HG03575 (cell line): Measurements from ENCODE around the gene LOX.
"Not testable (repeated sequence)": the region's sequence is repeated elsewhere in the genome, so short reads cannot be mapped to it uniquely, and the experiment has no call there.

Experiments
- ATAC-seq: cut with Tn5 transposase; IDR thresholded peaks from one replicate; pipeline ENCODE4 v1.9.1; 2021; ENCODE audit not compliant: unreplicated experiment, insufficient number of reproducible peaks, low FRiP score; ENCODE audit errors: extremely low read depth

LOX gene

DNA sequence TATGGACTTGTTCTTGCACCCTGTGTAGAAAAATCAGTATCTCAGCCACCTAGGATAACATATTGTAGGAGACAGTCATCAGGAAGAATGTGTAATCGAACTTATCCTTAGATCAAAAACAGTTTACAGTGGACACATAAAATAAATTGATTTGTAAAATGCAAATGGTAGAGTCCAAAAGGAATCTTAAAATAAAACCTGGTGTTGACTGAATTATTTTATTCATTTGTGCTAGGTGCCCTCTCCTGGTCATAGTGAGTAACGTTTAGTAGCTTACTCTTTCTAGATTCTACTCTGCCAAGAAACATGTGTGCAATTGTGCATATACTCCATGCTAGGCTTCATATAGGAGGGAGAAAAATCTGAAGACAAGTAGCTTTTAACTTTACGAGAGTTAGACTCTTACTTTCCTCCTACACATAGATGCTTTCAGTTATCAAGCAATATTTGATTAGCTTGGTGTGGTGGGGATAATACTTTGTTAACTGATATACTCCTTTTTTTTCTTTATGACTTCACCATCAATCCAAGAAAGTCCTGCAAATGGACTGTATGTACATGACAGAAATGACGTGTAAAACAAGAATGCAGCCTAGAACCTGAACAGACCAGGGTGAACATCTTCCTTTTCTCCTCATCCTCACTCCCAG, 23.7 kb upstream of the LOX start:
- ATAC-seq = no peak

DNA sequence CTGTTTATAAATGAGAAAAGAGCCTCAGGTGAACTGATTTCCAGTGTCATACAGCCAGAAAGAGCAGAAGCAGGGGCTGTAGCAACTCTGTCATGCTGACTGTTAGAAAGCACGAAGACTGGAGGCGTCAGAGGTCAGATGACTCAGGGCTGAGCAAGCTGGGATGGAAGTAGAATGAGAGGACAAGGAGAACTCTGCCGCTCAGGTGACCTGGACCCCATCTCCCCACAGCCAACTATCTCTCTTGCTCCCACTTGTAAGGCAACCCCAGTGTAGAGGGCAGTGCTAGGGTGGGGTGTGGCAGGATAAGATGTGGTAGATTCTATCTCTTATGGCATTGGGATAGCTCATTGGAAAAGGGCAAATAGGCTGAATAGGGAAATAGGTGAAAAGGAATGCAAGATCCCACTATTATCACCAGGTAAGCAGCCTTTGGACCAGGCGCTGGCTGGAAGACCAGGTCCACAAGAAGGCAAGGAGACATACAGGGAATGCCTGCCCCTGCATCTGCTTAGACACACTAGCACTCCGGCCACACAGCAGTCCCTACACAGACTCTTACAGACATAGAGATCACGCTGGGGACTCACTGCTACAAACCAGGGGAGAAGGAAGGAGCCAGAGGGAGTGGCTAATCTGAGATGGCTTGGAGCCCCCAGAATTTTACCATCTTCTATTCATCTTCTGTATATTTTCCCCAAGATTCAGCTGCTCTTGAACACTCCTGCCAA, 21.2 kb upstream of the LOX start:
- ATAC-seq = no peak

DNA sequence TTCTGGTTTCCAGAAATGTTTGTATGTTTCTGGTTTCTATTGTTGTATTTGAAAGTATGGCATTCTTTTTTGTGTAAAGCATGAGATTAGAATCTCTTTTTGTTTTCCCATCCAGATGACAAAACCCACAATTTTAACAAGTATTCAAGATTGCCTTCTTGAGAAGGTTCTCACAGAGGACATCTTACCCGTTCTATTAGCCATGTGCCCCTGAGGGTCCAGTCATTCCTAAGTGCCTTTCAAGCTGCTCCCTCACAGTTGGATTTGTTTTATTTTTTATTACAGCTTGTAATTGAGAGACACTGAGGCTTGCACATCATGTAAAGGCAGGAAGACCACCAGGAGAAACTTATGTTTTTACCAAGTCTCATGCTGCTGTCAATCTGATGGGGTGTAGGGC, 19.3 kb upstream of the LOX start:
- no peak for ATAC-seq

DNA sequence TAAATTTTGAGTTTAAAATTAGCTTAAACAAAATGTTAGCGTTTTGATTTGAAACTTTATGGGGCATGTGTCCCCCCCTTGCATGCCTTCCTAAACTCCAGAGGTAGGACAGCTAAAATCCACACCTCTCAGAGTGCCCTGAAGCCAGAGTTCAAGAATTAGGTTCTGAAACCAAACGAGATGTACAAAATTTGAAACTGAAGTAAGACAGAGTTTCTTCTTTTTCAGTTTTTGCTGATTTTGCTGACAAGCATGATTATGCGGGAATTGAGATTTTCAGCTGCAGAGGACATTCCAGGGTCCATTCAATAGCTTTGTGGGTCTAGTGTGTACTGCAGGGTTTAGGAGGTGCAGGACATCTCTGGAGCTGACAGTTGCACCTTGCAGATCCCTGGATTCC, 17.1 kb upstream of the LOX start:
- no peak for ATAC-seq

DNA sequence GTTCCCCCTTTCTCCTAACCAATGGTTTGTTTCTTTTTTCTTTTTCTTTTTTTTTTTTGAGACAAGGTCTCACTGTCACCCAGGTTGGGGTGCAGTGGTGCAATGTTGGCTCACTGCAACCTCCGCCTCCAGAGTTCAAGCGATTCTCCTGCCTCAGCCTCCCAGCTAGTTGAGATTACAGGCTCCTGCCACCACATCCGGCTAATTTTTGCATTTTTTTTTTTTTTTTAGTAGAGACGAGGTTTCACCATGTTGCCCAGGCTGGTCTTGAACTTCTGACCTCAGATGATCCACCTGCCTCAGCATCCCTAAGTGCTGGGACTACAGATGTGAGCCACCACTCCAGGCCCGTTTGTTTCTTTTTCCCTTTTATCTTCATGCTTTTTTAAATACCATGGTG, 16.2 kb upstream of the LOX start:
- not testable (repeated sequence) for ATAC-seq

DNA sequence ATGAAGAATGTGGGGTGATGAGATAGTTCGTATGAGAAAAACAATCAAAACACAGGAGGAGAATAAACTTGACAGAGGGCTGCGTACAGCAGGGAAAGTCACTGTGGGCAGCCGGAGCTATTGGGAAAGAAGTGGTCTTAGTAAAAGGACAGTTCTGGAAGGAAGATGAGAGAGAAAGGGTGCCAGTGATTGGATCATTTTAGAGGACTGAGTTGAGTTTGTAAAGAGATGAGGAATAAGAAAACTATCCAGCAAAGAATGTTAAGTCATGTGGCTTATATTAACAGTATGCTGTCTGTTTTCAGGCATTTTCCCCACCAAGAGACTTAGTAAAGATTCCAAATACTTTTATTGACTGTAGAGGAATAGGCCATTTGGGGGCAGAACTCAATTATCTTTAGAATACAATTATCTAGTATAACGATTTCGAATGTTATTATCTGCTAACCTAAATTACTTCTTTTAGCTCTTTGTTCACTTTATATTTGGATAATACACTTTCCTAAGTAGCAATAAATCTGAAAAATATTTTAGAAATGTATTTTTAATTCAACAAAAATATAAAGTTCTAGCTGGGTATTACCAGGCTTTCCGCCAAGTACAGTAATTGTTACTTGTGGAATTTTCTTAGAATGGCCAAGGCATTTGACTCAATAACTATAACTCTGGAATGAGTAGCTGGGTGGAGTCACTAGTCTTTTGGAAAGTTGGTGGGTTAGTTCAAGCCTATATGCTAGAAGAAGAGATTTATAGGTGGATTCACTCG, 15.5 kb upstream of the LOX start:
- no peak for ATAC-seq

DNA sequence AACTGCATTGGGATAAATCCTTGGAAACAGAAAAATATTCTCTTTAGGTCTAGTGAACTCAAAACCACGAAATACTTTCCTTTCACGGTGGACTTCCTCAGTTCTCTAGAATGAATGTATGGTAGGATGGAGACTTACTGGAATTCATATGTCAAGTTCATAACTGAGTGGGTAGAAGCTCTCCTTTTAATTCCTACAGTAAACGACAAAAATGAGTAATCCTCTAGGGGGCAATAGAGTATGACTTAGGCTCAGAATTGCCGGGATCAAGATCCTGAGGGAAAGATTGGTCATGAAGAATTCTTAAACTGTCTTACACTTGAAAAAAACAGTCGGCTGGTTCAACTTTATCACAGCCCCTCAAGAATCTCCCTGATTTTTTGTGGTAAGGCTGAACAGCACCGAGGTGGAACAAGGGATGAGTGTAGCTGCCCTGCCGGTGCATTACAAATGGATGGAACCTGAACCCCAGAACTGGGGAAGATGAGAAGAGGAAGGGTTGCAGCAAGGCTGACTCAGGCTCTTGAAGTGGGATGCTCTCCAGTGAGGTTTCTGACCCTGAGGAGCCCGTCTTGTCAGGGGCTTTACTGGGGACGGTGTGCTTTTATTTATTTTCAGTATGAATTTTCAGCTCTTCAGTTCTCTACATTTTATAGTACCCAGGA, 14.0 kb upstream of the LOX start:
- no peak for ATAC-seq

DNA sequence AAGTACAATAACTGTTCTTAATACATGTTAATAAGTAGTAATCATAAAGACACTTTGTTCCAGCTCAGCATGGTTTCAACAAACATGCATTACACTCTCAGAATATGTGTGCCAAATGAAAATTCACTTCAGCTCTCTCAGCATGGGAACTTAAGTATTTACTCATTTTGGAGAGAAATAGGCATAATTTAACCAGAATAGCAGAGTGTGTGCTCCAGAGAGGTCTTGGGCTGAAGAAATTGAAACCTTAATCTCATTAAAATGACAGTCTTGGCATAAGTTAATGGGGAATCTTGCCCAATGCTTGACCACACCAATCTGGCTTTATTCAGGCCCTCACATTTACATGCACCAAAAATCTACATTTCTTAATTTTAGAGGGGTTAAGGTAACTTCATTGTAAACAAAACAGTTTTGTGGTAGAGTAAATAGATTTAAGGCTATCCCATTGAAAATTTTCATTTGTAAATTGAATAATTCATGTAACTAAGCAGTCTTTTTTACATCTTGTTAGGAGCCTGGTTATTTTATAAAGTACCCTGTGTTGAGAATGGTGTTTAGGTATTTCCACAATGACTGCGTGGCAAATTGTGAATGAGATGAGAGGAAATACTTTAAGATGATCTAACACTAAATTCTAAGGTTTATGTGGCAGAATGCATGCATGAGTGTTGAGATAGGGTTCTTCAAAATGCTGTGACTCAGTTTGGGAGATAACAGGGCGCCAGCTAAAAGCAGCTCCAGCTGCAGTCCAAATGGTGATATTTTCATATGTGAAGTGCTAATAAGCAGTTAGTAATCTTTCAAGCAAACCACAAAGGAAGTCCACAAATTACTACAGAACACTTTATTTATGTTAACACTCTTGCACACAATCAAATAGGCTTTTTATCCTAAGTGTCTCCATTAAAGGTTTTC, 11.3 kb upstream of the LOX start:
- ATAC-seq = no peak

DNA sequence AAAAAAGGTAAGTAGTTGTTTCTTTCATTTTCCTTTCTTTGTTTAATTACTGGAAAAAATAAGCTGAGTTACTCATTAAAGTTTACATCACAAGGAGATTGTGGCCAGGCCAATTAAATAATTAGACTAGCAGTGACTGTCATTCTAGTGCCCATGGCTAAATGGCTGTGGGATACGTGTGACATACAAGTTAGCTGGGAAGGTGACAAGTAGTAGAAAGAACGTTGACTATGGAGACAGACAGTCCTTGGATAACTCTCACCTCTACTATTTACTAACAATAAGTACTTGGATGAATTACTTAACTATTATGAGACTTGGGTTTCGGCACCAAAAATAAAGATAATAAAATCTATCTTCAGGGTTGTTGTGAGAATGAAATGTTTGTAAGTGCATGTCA, 7.0 kb upstream of the LOX start:
- no peak for ATAC-seq

DNA sequence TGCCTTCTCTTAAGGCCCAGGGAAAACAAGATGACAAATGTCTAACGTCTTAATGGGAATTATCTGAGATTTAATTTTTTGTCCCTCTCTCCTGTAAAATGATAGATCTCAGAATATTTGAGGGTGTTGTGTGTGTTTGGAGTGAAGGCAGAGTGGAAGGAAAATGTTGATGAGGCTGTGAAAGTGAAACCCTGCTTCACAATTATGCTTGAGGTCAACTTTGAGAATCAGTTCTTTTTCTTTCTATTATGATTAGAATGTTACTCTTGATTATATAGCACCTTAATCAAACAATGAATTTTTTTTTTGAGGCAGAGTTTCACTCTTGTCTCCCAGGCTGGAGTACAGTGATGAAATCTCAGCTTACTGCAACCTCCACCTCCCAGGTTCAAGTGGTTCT, 5.5 kb upstream of the LOX start:
- ATAC-seq = no peak

DNA sequence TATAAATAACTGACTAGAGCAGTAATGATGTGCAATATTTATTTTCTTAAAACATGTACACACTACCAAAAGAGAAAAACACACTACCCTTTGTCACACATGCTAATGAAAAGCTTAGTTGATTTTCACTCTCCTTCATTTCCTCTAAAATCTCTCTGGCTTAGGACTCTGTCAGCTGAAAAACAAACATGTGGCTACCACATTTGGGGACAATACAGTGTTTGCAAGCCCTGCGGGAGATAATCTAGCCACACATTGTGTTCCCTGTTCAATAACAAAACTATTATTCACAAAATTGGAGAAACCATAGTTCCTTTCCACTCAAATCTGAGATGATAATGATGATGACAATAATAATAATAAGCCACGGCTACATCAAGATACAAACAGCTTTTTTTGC, 3.5 kb upstream of the LOX start:
- ATAC-seq = no peak

DNA sequence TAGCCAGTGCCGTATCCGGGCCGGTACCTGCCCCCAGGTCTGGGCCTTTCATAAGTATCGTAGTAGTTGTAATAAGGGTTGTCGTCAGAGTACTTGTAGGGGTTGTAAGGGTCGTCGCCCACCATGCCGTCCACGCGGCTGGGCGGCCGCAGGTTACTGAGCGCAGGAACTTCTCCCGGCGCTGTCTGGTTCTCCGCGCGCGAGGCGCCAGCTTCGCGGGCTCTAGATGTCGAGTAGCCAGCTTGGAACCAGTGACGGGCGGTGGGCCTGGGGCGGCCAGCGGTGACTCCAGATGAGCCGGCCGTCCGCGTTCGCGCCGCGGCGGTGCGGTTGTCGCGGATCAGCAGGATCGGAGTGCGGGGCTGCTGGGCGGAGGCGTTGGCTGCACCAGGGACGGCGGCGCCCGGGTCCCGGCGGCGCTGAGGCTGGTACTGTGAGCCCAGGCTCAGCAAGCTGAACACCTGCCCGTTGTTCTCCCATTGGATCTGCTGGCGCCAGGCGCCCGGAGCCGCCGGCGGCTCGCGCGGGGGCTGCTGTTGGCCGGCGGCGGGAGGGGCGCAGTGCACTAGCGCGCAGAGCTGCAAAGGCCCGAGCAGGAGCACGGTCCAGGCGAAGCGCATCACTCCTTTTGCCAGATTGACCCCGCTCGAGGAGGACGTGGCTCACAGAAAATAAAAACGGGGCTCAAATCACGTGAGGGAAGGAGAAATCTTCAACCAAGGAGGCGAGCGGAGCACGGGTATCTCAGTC, 518 bp downstream of the LOX start:
- ATAC-seq = no peak

DNA sequence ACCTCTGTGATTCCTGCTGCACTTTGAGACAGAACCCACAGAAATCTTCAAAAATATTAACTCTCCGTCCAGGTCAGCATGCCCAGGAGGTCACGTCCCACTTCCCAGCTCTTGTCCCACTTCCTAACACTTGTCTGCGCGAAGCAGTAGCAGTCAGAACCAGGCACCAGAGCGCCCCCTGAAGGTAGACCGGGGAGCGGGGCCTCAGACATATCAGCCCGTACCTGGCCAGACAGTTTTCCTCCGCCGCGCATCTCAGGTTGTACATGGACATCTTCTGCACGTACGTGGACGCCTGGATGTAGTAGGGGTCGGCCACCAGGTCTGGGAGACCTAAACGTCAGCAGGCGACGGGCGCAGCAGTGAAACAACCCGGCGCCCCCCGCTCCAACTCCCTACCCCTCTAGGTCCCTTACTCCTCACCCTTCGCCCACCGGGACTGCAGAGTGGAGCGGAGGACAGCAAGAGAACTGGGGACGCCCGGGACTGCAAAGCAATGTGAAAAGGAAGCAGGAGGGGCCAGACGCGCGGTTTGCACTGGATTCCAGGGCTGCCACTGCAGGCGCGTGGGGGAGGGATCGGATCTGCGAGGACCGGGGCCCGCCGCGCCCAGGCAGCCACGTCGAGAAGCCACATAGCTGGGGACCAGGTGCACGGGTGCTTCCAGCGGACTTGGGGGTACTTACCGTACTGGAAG, 1.2 kb downstream of the LOX start:
- no peak for ATAC-seq

DNA sequence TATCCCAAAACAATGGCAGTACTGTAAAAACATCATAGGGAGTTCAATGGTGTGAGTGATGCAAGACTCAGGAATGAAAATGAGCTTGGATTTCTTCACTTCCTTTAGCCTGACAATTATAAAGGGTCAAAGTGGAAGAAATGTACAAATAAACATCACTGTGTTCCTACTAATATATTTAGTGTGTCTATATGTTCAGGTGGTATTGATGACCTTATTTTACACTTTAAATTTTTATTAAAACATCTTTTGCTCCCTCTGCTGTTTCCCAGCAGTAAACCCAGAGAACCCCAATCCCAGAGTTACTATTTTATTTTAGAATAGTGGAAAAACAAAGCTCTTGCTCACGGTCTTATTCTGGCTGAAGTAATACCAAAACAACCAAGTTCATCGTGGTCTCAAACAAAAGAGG, 2.0 kb downstream of the LOX start:
- ATAC-seq = no peak

DNA sequence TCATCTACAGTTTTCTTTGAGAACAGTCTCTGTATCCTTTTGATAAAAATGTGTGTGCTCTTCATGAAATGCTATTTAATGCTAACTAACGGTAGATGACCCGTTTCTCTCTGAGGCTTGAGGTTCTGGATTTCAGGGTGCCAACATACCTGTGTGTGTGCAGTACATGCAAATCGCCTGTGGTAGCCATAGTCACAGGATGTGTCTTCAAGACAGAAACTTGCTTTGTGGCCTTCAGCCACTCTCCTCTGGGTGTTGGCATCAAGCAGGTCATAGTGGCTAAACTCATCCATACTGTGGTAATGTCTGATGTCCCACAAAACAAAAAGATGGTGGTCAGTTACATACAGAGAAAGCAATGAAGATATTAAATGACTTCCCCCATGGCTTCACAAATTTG, 4.2 kb downstream of the LOX start:
- no peak for ATAC-seq

DNA sequence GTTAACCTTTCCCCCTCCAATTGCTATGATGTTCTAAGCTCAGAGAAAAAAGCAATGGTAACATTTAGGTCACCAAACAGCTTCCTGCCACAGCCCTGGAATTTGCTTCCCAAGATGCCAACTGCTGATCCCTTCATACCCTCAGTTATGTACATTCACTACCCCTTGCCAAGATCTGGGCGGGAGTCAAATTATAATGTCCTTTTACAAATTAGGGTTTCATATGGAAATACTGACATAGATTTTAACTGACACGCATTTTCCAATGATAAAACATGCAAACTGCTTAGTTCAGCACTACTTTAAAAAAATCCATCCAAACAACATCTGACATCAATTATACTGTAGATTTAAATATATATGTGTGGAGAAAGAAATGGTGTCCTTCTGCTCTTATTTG, 5.0 kb downstream of the LOX start:
- ATAC-seq = no peak

DNA sequence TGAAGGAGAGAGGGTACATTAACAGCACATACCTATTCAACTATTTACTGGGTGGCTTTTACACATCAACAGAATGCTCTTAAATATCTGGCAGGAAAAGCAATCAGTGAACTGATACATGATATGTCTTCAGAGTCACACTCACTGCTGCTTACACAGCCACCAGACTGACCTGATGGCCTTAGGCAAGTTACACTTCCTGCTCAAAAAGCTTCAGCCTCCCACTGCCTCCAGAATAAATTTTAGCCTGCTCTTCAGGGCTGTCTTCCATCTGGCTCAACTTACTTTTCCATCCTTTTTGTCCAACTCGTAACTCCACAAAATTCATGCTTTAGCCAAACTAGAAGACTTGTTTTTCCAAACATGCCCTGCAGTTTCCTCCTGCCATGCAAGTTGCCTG, 10.7 kb downstream of the LOX start:
- no peak for ATAC-seq

DNA sequence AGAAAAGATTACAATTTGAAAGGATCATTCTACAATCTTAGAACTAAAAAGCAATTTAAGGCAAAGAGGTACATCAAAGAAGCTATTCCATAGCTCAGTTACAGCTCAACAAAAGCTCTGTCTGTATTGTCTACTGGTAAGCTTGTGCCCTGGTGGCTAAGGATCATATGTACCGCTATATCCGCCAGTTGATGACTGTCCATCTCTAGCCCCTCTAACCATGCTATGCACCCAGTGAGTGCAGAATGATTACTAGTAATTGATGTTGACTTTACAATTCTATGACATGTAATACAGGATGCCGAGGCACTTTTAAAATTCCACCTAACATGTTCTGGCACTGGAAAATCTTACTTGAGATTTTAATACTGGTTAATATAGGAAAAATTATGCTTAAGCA, 13.1 kb downstream of the LOX start:
- no peak for ATAC-seq
